Heart left ventricle (tissue), 16 donors: ENCODE measurements around the gene RHOXF2. TPM values are rescaled to one million over a fixed set of nuclear protein-coding genes. Genes with fewer than 3 reads are reported as not detected.
A peak's percentile ranks its signal among the peaks of the same experiment; 100 is the strongest.
"Not testable (repeated sequence)": the region's sequence is repeated elsewhere in the genome, so short reads cannot be mapped to it uniquely, and the experiment has no call there.

Experiments
- ATAC-seq, 4 donors: fragments of 200-7000 bp; cut with Tn5 transposase; one replicate each; pipeline ENCODE4 v1.9.1; 2020 to 2022; ENCODE audit warnings: moderate library complexity in 4 of 4, mild to moderate bottlenecking in 3 of 4, moderate number of reproducible peaks in 1 of 4
- DNase-seq, 5 donors: peaks; one replicate each; pipeline ENCODE4 v3.0.0-alpha.2; 2020
- H3K27ac ChIP-seq, 12 donors: fragments of 200-600 bp; sonication (generic) in 4 of 12; one replicate each; pipeline versions ENCODE4 v1.5.0 to v1.8.0; 2016 to 2022; ENCODE audit warnings: mild to moderate bottlenecking in 2 of 12
- H3K27me3 ChIP-seq, 9 donors: fragments of 200-600 bp; sonication (generic) in 2 of 9; one replicate each; pipeline versions ENCODE4 v1.5.1 to v1.8.0; 2016 to 2022; ENCODE audit warnings: mild to moderate bottlenecking in 3 of 9
- H3K36me3 ChIP-seq, 9 donors: fragments of 200-600 bp; sonication (generic) in 2 of 9; one replicate each; pipeline versions ENCODE4 v1.5.0 to v1.8.0; 2018 to 2022; ENCODE audit warnings: mild to moderate bottlenecking in 2 of 9
- H3K4me1 ChIP-seq, 12 donors: fragments of 200-600 bp; sonication (generic) in 4 of 12; one replicate each; pipeline versions ENCODE4 v1.5.0 to v1.8.0; 2016 to 2022; ENCODE audit warnings: mild to moderate bottlenecking in 3 of 12
- H3K4me3 ChIP-seq, 12 donors: fragments of 200-600 bp; sonication (generic) in 4 of 12; one replicate each; pipeline versions ENCODE4 v1.5.0 to v1.8.0; 2017 to 2022; ENCODE audit warnings: mild to moderate bottlenecking in 9 of 12, moderate library complexity in 4 of 12
- H3K9me3 ChIP-seq, 12 donors: fragments of 200-600 bp; sonication (generic) in 4 of 12; one replicate each; pipeline versions ENCODE4 v1.5.0 to v1.8.0; 2016 to 2022; ENCODE audit warnings: mild to moderate bottlenecking in 1 of 12
- CTCF ChIP-seq, 12 donors: fragments of 200-600 bp; sonication (generic) in 4 of 12; IDR thresholded peaks; one replicate each; pipeline versions ENCODE4 v1.5.0 to v1.8.0; 2018 to 2022; ENCODE audit warnings: antibody characterized with exemption in 12 of 12, mild to moderate bottlenecking in 5 of 12
- POLR2A ChIP-seq, 2 donors: fragments of 450-650 bp; IDR thresholded peaks; one replicate each; pipeline ENCODE4 v1.6.1; 2017; ENCODE audit warnings: antibody characterized with exemption in 2 of 2, mild to moderate bottlenecking in 2 of 2, moderate library complexity in 2 of 2
- WGBS, 4 donors: extraction: QIAGEN DNeasy Blood & Tissue Kit in 2 of 4; methylation state at CpG; one replicate each; pipeline versions ENCODE4 v1.1.5 to v1.1.7; 2013 to 2018; 5-methylcytosine and 5-hydroxymethylcytosine counted together
- intact Hi-C, 10 donors: fragments of 100-400 bp; cut with DNase I; formaldehyde crosslinking; loops; one replicate each; pipeline versions ENCODE4 v1.11.1 to v1.14.2; 2022
- polyA plus RNA-seq, 2 donors: library from polyadenylated mRNA; stranded (reverse); fragments of 200-250 nt; gene quantifications; one replicate each; pipeline ENCODE4 v1.2.3, GENCODE V29; 2013
- total RNA-seq, 9 donors: library from RNA; depleted of rRNA in 2 of 9; stranded (reverse); fragments of >200 nt in 2 of 9; fragmentation: NEBNext Ultra II Directional in 3 of 9; extraction: Animal tissue kit (Norgen Biotek cat#: 25700) in 3 of 9; gene quantifications; one replicate each; pipeline versions ENCODE4 v1.1.0 to v1.2.4, GENCODE V29; 2016 to 2023
- donor health status: ischemic (EF 13 %, LVEDD 7.1; RV severe dilation, severe dysfunction).
- donor health status: healthy with polysubstance abuse.
- donor health status: DM: no; HTN: yes; CAD: no.
- donor health status: DM: no; HTN: no; CAD: no.
- donor health status: ischemic (EF 25% LVEDD 6.9; RV normal size, moderate dysfunction).
- donor health status: ischemic (EF 25% LVEDD 5.7; RV mildly dilated, moderate dysfunction).
- donor health status: healthy.
- donor health status: DM: yes; HTN: yes; CAD: no.
- donor health status: ischemic (EF 35%, LVEDD 5.7; RV mildly dilated, moderate dysfunction).
- donor health status: nonischemic (EF 11% LVEDD 7.7; RV severe dilation, severe dysfunction).
- donor health status: DM: yes; HTN: yes; CAD: no.
- donor health status: PGD.
- donor health status: ischemic (EF 29% LVEDD 5.4; RV normal size, mild dysfunction).
- donor health status: nonischemic (EF 23%, LVEDD 6.1; RV moderate dilation, normal function).

Gene RHOXF2
- total and polyA plus RNA-seq, 11 donors, result not detected

GRCh38 chrX:120147537-120147936, 10.9 kb upstream of the RHOXF2 start:
- intact Hi-C loops, result loop anchor here in 3 of 10 donors (5.0 to 10.0 kb wide), 3 partner anchors 53 to 165 kb away; no protein-coding TSS in a partner anchor

GRCh38 chrX:120150109-120150744, 8.2 kb upstream of the RHOXF2 start:
- H3K36me3 ChIP-seq, DNase-seq, H3K4me3 ChIP-seq, H3K27me3 ChIP-seq, intact Hi-C loops, H3K9me3 ChIP-seq, H3K4me1 ChIP-seq, H3K27ac ChIP-seq: not testable (repeated sequence)
- peak in 2 of 4 donors; percentile 20 to 42 for ATAC-seq
- no CpG with 5 or more reads among the region's 12 CpGs for WGBS, 4 donors

More at GRCh38 chrX:120147537-120147936, 10.9 kb upstream of the RHOXF2 start:
- 78 to 95% (median 91%) methylated on average over 8 of the region's 8 CpGs for WGBS, 4 donors
- Histone ChIP-seq H3K4me1 (no peaks in the 10 kb centered on the region), H3K27me3 (peaks cover 0 to 7% (median 0%) of the 10 kb centered on the region in 9 donors), H3K9me3 (no peaks in the 10 kb centered on the region), H3K27ac (no peak overlapping the region), H3K36me3 (no peaks in the 10 kb centered on the region), H3K4me3 (no peak overlapping the region)
- TF ChIP-seq POLR2A (IDR thresholded peaks at IDR 0.05), result no peak
- no peak for TF ChIP-seq CTCF (IDR thresholded peaks at IDR 0.05)
- DNase-seq (no peak), ATAC-seq (no peak)

GRCh38 chrX:120159086-120159485, 673 bp downstream of the RHOXF2 start:
- H3K27me3 ChIP-seq, intact Hi-C loops, H3K36me3 ChIP-seq, H3K4me3 ChIP-seq, H3K4me1 ChIP-seq, H3K27ac ChIP-seq, ATAC-seq, H3K9me3 ChIP-seq: not testable (repeated sequence)
- 87 to 97% (median 93%) methylated on average over 19 to 30 of the region's 33 CpGs for WGBS, 4 donors
- DNase-seq, result peak in 1 of 5 donors; percentile 40

- WGBS, 4 donors, result no CpG with 5 or more reads among the region's 6 CpGs
- H3K27ac ChIP-seq, H3K9me3 ChIP-seq, ATAC-seq, intact Hi-C loops, H3K4me3 ChIP-seq, DNase-seq, H3K36me3 ChIP-seq, H3K27me3 ChIP-seq, H3K4me1 ChIP-seq: not testable (repeated sequence)
These were observed 34.8 kb downstream of the RHOXF2 start for GRCh38 chrX:120193254-120193653.

GRCh38 chrX:120193720-120194119, 35.3 kb downstream of the RHOXF2 start:
- DNase-seq, H3K9me3 ChIP-seq, intact Hi-C loops, H3K36me3 ChIP-seq, H3K27ac ChIP-seq, H3K27me3 ChIP-seq, H3K4me3 ChIP-seq, H3K4me1 ChIP-seq, ATAC-seq: not testable (repeated sequence)
- WGBS, 4 donors, result no CpG with 5 or more reads among the region's 2 CpGs

GRCh38 chrX:120195786-120196185, 37.4 kb downstream of the RHOXF2 start:
- H3K36me3 ChIP-seq, DNase-seq, H3K4me3 ChIP-seq, intact Hi-C loops, H3K4me1 ChIP-seq, H3K9me3 ChIP-seq, H3K27ac ChIP-seq, H3K27me3 ChIP-seq: not testable (repeated sequence)
- no CpG with 5 or more reads among the region's 6 CpGs for whole genome bisulfite sequencing, 4 donors
- ATAC-seq, result peak in 2 of 4 donors; percentile 57 to 58

GRCh38 chrX:120196626-120197283, 38.3 kb downstream of the RHOXF2 start:
- H3K4me3 ChIP-seq, H3K27ac ChIP-seq, H3K36me3 ChIP-seq, H3K27me3 ChIP-seq, intact Hi-C loops, DNase-seq, H3K9me3 ChIP-seq, H3K4me1 ChIP-seq: not testable (repeated sequence)
- WGBS, 4 donors, result no CpG with 5 or more reads among the region's 8 CpGs
- ATAC-seq, result peak in 1 of 4 donors; percentile 34
